Inflammatory macrophage (primary cell): Measurements from ENCODE around the gene FGFR2.
"Not testable (repeated sequence)": the region's sequence is repeated elsewhere in the genome, so short reads cannot be mapped to it uniquely, and the experiment has no call there.

Experiments
- DNase-seq, 2 donors: peaks; one replicate each; pipeline ENCODE4 v3.0.0-alpha.2; 2020 to 2022

Gene FGFR2

GRCh38 chr10:121583857-121584256, 14.4 kb downstream of the FGFR2 start:
- DNase-seq = no peak

DNA sequence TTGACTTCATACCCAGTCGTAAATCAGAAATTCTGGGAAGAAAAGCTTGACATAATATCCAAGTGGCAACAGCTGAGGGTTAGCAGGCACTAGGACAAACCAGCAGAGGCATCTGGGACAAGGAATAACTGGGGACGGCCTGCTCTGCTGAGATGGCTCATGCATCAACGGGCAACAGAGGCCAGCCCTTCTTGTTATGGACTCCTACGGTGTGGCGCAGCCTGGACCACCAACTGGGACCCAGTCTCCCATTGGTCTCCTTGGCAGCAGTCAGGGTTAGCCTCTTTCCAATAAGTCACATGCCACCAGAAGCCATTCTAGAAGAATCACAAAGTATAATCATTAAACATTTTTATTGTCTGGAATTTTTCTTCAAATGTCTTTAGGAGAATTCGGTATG, 15.0 kb downstream of the FGFR2 start:
- no peak for DNase-seq

- no peak for DNase-seq
These were observed 17.7 kb downstream of the FGFR2 start for GRCh38 chr10:121580276-121581116.

- no peak for DNase-seq
These were observed 18.6 kb downstream of the FGFR2 start for GRCh38 chr10:121579656-121580055.

- no peak for DNase-seq
These were observed 19.3 kb downstream of the FGFR2 start for GRCh38 chr10:121578965-121579364.

GRCh38 chr10:121578298-121578697, 19.9 kb downstream of the FGFR2 start:
- no peak for DNase-seq

GRCh38 chr10:121577568-121577967, 20.7 kb downstream of the FGFR2 start:
- DNase-seq = no peak

- DNase-seq = no peak
These were observed 22.1 kb downstream of the FGFR2 start for GRCh38 chr10:121576139-121576538.

DNA sequence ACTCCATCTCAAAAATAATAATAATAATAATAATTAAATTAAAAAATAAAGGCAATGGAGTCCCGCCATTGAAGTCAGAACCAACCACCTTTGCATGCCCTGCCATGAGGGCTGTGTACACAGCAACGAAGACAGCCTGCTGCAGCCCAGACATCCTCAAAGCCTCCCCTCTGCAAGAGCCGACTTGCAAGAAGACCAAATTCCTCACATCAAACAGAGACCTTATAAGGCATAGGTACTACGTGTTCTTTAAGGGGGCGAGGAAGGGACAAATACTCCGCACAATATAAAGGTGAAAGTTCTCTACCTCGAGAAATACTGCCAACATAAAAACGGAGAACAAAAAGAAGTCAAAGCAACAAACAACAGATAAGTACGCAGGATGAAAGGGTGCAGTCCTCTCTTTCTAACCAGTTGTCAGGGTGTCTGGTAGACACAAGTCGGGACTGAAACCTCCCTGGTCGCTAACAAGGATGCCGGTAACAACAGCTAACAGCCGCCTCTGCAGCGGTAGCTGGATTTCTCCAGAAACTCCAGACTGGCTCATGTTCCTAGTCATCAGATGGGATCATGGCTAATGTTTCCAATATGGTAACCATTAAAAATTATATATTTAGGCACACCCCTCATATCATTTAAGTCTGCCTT, 23.6 kb downstream of the FGFR2 start:
- DNase-seq = no peak

DNA sequence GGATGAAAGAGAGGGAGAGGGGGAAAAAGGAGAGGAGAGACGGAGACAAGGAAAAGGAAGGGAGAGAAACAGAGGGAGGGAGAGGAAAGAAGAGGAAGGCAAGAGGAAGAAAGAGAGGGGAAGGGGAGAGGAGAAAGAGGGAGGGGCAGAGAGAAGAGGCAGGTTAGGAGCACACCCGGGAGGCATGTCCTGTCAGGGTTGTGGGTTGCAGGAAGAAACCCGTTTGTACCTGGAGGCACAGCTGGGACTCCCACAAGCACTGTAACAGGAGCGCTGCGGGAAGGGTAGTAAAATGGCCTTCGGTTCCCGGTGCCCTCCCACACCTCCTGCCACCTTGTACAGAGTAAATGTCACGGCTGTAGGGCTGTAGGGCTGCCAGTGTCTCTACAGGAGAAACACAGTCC, 24.7 kb downstream of the FGFR2 start:
- DNase-seq = no peak

- DNase-seq = no peak
These were observed 25.2 kb downstream of the FGFR2 start for GRCh38 chr10:121572859-121573537.

DNA sequence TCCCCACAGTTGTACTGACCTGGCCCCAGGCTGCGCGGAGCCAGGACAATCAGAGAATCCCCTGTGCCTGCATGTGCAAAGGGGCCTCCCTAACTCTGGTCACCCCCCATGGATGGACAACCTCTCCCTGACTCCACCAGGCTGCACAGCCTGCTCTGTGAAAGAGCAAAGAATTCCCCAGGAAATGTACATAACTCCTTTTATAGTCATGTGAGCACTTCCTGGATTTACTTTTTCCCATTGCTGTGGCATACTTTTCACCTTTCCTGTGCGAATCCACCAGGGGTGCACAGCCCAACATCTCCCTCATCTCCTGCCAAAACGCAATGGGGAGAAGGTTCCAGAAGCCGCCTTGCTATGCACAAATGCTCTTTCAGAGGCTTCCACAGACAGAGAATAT, 27.9 kb downstream of the FGFR2 start:
- no peak for DNase-seq

DNA sequence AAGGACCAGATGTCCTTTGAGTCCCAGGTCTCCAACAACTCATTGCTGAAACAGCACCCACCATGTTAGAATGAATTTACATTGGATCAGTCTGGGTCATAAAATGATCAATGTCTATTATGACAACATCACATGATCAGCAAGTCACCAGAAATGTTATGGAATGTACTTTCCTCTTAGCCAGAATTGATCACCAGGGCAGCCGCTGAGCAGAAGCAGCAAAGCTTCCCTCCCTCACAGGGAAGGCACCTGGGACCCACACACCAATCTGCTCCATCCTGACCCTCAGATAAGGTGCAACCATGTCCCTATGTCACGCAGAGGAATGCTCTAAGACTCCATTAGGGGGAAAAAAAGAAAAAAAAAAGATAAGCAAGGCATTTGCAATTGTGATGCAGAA, 30.0 kb downstream of the FGFR2 start:
- DNase-seq = no peak

GRCh38 chr10:121567569-121567968, 30.7 kb downstream of the FGFR2 start:
- DNase-seq = no peak

- DNase-seq = no peak
These were observed 31.5 kb downstream of the FGFR2 start for GRCh38 chr10:121566755-121567154.

DNA sequence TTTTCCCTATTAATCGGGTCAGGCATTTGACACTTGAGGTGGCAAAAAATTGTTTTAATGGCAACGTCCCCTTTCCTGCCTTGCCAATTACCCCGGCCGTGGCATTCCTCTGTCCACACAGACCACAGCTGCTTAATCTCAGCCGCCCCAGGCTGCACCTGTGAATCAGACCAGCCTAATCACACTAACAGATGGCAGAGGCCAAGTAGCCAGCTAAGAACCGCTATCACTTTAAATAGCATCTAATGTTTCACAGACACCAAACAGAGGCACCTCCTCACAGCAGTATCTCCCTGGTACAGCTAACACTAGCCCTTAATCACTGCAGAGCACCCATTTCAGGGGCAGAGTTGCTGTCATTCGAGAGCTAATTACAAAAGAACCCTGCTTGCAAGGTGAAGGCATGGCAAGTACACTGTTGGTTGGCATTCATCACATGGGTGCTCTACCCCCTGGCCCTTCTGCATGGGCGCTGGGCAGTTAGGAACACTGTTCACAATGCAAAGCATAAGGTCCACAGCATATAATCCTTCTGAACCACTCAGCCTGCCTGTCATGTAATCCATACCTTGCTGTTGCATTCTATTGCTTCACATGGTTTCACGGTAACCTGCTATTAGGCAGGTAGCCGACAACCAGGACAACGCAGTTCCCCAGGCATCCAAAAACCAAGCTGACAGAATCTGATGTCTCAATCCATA, 38.8 kb downstream of the FGFR2 start:
- no peak for DNase-seq

GRCh38 chr10:121558238-121558637, 40.0 kb downstream of the FGFR2 start:
- no peak for DNase-seq

GRCh38 chr10:121556918-121557573, 41.2 kb downstream of the FGFR2 start:
- no peak for DNase-seq

DNA sequence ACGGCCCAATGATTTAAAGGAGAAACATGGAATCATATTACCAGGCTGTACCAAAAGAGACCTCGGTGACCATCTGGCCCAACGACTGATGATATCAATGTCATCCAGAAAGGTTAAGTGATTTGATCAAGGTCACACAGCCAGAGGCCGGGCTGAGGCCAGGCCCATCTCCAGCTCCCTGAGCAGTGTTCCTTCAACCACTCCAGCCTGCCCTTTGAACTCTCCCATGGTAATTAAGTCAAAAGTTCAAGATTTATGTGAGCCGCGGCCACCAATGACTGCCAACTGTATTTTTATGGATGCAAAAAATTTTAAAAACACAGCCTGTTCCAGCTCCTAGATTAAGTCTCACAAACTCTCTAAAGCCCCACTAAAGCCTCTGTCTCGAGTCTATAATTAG, 41.8 kb downstream of the FGFR2 start:
- DNase-seq = no peak

- not testable (repeated sequence) for DNase-seq
These were observed 43.3 kb downstream of the FGFR2 start for GRCh38 chr10:121554916-121555315.

DNA sequence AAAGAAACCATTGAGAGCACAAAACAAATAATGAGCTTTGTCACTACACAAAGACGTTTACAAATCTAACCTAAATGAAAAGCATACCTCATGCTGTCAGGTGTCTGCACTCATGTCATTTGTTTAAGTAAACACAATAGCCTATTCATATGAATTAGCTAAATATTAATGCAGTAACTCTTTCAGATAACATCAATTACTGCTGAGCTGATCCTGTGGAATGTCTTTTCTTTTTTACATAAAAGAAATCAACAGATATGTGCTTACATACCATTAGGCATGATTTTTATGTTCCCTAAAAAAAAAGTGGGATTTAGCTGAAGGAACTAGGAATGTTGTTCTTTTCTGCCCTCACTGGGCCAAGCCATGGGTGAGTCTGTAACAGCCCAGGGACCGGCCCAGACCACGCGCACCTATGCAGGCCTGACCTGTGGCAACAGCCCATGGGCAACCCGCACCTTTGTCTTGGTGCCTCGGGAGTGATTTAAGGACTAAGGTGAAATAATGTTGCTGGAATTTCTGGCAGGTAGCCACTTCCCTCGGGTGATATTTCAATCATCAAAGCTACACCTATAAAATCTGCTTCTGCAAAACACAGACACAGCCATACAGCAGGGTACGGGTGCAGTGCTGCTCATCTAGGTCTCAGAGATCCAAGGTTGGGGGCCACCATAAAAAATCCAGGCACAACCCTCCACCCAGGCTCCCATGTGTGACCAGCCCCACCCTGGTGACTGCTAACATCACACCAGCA, 44.6 kb downstream of the FGFR2 start:
- DNase-seq = no peak

DNA sequence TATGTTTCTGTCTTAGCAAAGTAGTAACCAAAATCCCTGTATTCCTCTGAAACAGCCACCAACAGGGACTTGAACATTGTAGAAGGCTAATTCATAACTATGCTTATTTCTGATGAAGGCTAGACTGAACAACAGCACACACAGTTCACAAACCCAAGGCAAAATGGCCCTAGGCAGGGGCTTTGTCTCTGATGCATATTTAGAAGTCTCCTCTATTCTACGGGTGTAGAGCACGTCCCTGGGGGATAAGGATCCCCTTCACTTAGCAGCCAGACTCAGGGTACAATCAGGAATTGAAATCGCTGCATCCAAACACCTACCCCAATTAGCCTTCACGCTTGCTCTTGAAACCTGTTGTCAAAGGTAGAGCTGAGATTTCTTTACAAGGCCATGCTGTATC, 45.5 kb downstream of the FGFR2 start:
- no peak for DNase-seq
